Lower lobe of right lung (tissue), 2 donors: ENCODE measurements around the gene PARVB. TPM values are rescaled to one million over a fixed set of nuclear protein-coding genes. Genes with fewer than 3 reads are reported as not detected.

Experiments
- ATAC-seq, 2 donors: fragments of 200-7000 bp; cut with Tn5 transposase; one replicate each; pipeline ENCODE4 v1.9.1; 2020 to 2022; ENCODE audit warnings: mild to moderate bottlenecking in 2 of 2, moderate library complexity in 2 of 2
- DNase-seq: peaks from one replicate; pipeline ENCODE4 v3.0.0-alpha.2; 2020
- H3K27ac ChIP-seq: fragments of 200-600 bp; one replicate; pipeline ENCODE4 v1.8.0; 2022
- H3K27me3 ChIP-seq: fragments of 200-600 bp; one replicate; pipeline ENCODE4 v1.8.0; 2022; ENCODE audit warnings: low read depth
- H3K36me3 ChIP-seq: fragments of 200-600 bp; one replicate; pipeline ENCODE4 v1.8.0; 2022; ENCODE audit warnings: mild to moderate bottlenecking
- H3K4me1 ChIP-seq: fragments of 200-600 bp; one replicate; pipeline ENCODE4 v1.8.0; 2022
- H3K4me3 ChIP-seq: fragments of 200-600 bp; one replicate; pipeline ENCODE4 v1.8.0; 2022; ENCODE audit warnings: mild to moderate bottlenecking
- H3K9me3 ChIP-seq: fragments of 200-600 bp; one replicate; pipeline ENCODE4 v1.8.0; 2022
- intact Hi-C: fragments of 100-400 bp; cut with DNase I; formaldehyde crosslinking; loops from one replicate; pipeline ENCODE4 v1.11.0; 2022
- total RNA-seq: library from RNA; stranded (reverse); fragmentation: NEBNext Ultra II Directional; extraction: Animal tissue kit (Norgen Biotek cat#: 25700); gene quantifications from one replicate; pipeline ENCODE4 v1.2.1, GENCODE V29; 2021
- TF ChIP-seq, protein P1 (sequence below): fragments of 200-600 bp; IDR thresholded peaks from one replicate; pipeline ENCODE4 v1.8.0; 2022; ENCODE audit warnings: antibody characterized with exemption, mild to moderate bottlenecking
- donor health status: DM: no; HTN: yes; CAD: no; lungs with severe emphysema.

PARVB gene
- total RNA-seq, 1 donor from 2014 or later = 44.7 TPM

- Histone ChIP-seq H3K27me3 (peaks cover 14% of the 10 kb centered on the region), H3K4me1 (no peaks in the 10 kb centered on the region), H3K4me3 (no peak overlapping the region), H3K27ac (no peak overlapping the region), H3K9me3 (no peaks in the 10 kb centered on the region), H3K36me3 (peaks cover 17% of the 10 kb centered on the region)
- TF ChIP-seq, protein P1, sequence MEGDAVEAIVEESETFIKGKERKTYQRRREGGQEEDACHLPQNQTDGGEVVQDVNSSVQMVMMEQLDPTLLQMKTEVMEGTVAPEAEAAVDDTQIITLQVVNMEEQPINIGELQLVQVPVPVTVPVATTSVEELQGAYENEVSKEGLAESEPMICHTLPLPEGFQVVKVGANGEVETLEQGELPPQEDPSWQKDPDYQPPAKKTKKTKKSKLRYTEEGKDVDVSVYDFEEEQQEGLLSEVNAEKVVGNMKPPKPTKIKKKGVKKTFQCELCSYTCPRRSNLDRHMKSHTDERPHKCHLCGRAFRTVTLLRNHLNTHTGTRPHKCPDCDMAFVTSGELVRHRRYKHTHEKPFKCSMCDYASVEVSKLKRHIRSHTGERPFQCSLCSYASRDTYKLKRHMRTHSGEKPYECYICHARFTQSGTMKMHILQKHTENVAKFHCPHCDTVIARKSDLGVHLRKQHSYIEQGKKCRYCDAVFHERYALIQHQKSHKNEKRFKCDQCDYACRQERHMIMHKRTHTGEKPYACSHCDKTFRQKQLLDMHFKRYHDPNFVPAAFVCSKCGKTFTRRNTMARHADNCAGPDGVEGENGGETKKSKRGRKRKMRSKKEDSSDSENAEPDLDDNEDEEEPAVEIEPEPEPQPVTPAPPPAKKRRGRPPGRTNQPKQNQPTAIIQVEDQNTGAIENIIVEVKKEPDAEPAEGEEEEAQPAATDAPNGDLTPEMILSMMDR = no peak
- ATAC-seq (no peak), DNase-seq (no peak)
- intact Hi-C loops = no loop called here
Measured at GRCh38 chr22:44200855-44201550, 176.9 kb downstream of the PARVB start.

- no peak for ATAC-seq
- Histone ChIP-seq H3K4me1 (no peaks in the 10 kb centered on the region), H3K27ac (no peak overlapping the region), H3K4me3 (no peak overlapping the region), H3K9me3 (no peaks in the 10 kb centered on the region), H3K27me3 (peaks cover 10% of the 10 kb centered on the region), H3K36me3 (peaks cover 17% of the 10 kb centered on the region)
- DNase-seq = no peak
- TF ChIP-seq, protein P1 = no peak
- intact Hi-C loops = no loop called here
Measured at GRCh38 chr22:44201665-44202064, 177.6 kb downstream of the PARVB start.

DNA sequence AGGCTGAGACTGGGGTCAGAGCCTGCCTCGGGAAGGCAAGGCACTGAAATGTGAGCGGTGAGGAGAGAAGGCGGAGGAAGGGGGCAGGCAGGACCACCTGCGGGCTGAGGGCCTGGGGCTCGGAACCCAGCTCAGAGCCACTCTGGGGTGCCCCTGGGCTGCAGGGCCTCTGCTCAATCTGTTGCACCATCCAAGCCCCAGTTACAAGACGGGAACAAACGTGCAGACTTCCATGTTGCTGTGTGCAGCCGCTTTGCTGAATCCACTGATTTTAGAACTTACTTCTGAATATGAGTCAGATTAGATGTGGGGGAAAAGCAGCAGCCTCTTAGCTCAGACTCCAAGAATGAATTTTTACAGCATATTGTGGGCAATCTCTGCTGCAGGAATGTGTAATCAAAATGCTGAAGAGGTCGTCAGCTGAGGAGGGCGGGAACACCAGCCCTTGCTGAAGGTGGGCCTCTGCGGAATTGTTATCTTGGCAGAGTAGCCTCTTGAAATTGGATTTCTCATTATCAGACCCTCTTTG, 178.2 kb downstream of the PARVB start:
- no peak for DNase-seq
- no peak for ATAC-seq
- H3K36me3 ChIP-seq = peaks cover 17% of the 10 kb centered on the region
- H3K4me1 ChIP-seq = no peaks in the 10 kb centered on the region
- H3K4me3 ChIP-seq = no peak overlapping the region
- intact Hi-C loops = no loop called here
- peaks cover 10% of the 10 kb centered on the region for H3K27me3 ChIP-seq
- no peak overlapping the region for H3K27ac ChIP-seq
- TF ChIP-seq, protein P1 = no peak
- no peaks in the 10 kb centered on the region for H3K9me3 ChIP-seq

DNA sequence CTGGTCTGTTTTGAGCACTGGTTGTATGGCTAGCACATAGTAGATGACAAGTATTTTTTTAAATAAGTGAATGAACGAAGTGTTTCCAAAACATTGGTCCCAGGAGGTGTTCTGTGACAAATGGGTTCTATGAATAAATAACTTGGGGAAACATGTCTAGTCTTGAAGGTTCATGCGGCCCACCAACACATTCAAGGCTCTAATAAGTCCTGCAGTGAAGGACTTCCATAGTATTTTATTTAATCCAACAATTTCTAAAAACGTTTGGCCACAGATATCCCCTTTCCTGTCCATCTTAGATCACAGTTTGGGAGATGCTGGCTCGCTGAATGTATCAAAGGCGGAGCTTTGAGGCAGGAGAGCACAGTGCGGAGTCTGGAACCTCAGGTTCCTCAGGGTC, 179.1 kb downstream of the PARVB start:
- ATAC-seq (no peak), DNase-seq (no peak)
- H3K4me3 ChIP-seq = no peak overlapping the region
- H3K27ac ChIP-seq = no peak overlapping the region
- H3K4me1 ChIP-seq = no peaks in the 10 kb centered on the region
- peaks cover 14% of the 10 kb centered on the region for H3K36me3 ChIP-seq
- H3K27me3 ChIP-seq = peaks cover 10% of the 10 kb centered on the region
- H3K9me3 ChIP-seq = no peaks in the 10 kb centered on the region
- TF ChIP-seq, protein P1 = no peak
- intact Hi-C loops = no loop called here

DNA sequence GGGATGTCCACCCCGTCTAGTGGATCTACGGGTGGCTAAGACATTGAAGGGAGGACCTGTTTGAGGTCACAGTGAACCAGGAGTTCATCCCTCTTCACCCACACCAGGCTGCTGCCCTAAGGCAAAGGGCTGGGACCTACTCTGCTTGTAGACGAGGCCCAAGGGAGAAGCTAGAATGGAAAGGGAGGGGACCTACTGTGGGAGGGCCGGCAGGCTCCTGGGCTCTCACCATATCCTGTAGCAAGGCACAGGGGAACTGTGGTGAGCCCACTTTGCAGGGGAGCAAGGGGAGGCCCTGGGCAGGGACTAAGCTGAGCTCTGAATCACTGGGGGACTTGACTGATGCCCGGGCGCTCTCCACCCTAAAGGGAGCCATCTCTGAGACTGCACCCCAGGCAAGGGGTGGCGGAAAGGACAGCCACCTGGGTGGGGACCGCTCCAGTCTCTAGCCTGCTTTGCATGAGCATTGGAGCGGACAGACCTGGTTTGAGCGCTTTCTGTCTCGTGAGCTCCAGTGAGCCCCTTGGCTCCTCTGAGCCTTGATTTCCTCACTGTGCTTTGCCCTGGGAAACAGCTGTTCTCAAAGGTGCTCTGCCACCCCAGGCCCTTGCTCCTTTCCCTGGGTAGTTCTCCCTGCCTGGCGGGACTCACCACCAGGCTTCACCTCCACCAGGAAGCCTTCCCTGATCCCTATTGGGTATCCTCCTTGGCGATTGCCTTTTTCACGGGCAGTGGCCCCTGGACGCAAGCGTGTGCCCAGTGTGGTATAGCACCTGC, 180.8 kb downstream of the PARVB start:
- Histone ChIP-seq H3K4me3 (no peak overlapping the region), H3K9me3 (peaks cover 5% of the 10 kb centered on the region), H3K27ac (no peak overlapping the region), H3K36me3 (peaks cover 12% of the 10 kb centered on the region), H3K27me3 (peaks cover 8% of the 10 kb centered on the region), H3K4me1 (no peaks in the 10 kb centered on the region)
- no peak for DNase-seq
- TF ChIP-seq, protein P1 = no peak
- intact Hi-C loops = no loop called here
- ATAC-seq = no peak
